Calu3 (cell line): ENCODE results near the gene GRIA3. TPM values are rescaled to one million over a fixed set of nuclear protein-coding genes. Genes with fewer than 3 reads are reported as not detected.

Source experiments
- BruUV-seq: library from RNA; stranded (reverse); fragments of 400-500 nt; replicated peaks from 2 replicates; lab custom pipeline; 2021; lab: Mats Ljungman, UMichigan
- CTCF ChIA-PET: fragments of 300-600 bp; sonication (Branson Sonifier 250); formaldehyde crosslinking; loops from one replicate; lab custom pipeline; 2022; ENCODE audit warnings: antibody characterized with exemption; lab: Charles Lee
- DNase-seq: peaks from one replicate; pipeline ENCODE4 v3.0.0; 2022
- H3K27ac Mint-ChIP-seq: one replicate; pipeline ENCODE4 v1.8.0; 2022; ENCODE audit warnings: mixed read lengths; ENCODE audit not compliant: unreplicated experiment
- H3K27me3 Mint-ChIP-seq: one replicate; pipeline ENCODE4 v1.8.0; 2022; ENCODE audit warnings: mixed read lengths; ENCODE audit not compliant: unreplicated experiment
- H3K36me3 Mint-ChIP-seq: one replicate; pipeline ENCODE4 v1.8.0; 2022; ENCODE audit warnings: mild to moderate bottlenecking, moderate library complexity, mixed read lengths; ENCODE audit not compliant: insufficient read depth, unreplicated experiment
- H3K4me1 Mint-ChIP-seq: one replicate; pipeline ENCODE4 v1.8.0; 2022; ENCODE audit warnings: mild to moderate bottlenecking, low read depth, mixed read lengths; ENCODE audit not compliant: unreplicated experiment
- H3K4me3 Mint-ChIP-seq: one replicate; pipeline ENCODE4 v1.8.0; 2022; ENCODE audit warnings: mild to moderate bottlenecking, low read depth, moderate library complexity, mixed read lengths; ENCODE audit not compliant: unreplicated experiment
- H3K9me3 Mint-ChIP-seq: one replicate; pipeline ENCODE4 v1.8.0; 2022; ENCODE audit warnings: low read depth, mixed read lengths; ENCODE audit not compliant: unreplicated experiment
- intact Hi-C: fragments of 100-400 bp; cut with micrococcal nuclease; formaldehyde crosslinking; loops from one replicate; pipeline ENCODE4 v1.10.0; 2022; ENCODE audit not compliant: unreplicated experiment
- total RNA-seq: library from RNA; stranded (reverse); gene quantifications from 2 replicates; pipeline ENCODE4 v1.2.3, GENCODE V29; 2022
- TF ChIP-seq, protein P1 (sequence below): fragments of 200-600 bp; IDR thresholded peaks from one replicate; pipeline ENCODE4 v1.8.0; 2022; ENCODE audit warnings: antibody characterized with exemption; ENCODE audit not compliant: unreplicated experiment

GRIA3 gene
- total RNA-seq, 1 experiment from 2014 or later: not detected

DNA sequence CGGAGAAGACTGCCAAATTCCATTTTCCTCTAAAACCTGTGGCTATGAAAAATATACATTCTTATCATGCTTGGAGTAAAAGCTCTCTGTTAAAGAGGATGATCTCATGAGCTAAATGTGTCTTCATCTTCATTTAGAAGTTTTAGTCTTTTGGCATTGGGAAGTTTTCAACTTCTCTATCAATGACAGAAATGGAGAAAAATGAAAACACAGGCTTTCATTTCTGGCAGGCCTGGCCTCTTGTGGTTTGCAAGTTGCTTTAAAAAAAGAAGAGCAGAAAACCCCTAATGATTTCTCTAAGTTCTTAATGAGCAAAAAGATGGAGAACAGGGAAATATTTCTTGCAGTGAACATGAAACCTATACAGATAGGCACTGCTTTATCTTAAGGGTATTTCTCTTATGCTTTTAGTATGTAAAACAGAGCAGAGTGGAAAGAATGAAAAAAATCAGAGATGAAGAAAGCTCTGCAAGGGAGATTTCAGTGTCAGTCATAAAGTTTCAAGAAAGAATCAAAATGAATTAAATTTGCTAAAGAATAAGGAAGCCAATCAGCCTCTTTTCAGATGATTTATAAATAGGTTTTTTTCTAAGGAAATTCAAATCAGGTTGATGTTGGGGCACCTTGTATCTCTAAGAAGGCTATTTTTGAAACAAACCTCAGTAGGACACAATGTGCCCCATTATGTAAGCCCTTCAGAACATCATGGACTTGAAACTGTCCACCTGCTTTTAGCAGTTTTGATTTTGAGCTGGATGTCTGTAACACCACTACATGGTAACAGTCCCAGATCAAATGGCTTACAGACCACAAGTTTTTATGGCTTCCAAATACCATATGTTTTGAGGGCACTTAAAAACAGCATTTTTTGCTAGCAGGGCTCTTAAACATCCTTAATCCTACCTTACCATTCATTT, 225.0 kb downstream of the GRIA3 start:
- Mint-ChIP-seq H3K36me3 (no peaks in the 10 kb centered on the region), H3K9me3 (peaks cover 3% of the 10 kb centered on the region), H3K4me1 (no peaks in the 10 kb centered on the region), H3K27me3 (peaks cover 67% of the 10 kb centered on the region), H3K4me3 (no peak overlapping the region), H3K27ac (no peak overlapping the region)
- no TSS peak for BruUV-seq
- DNase-seq: no peak
- intact Hi-C loops: no loop called here
- CTCF ChIA-PET: no interaction called here
- TF ChIP-seq, protein P1, sequence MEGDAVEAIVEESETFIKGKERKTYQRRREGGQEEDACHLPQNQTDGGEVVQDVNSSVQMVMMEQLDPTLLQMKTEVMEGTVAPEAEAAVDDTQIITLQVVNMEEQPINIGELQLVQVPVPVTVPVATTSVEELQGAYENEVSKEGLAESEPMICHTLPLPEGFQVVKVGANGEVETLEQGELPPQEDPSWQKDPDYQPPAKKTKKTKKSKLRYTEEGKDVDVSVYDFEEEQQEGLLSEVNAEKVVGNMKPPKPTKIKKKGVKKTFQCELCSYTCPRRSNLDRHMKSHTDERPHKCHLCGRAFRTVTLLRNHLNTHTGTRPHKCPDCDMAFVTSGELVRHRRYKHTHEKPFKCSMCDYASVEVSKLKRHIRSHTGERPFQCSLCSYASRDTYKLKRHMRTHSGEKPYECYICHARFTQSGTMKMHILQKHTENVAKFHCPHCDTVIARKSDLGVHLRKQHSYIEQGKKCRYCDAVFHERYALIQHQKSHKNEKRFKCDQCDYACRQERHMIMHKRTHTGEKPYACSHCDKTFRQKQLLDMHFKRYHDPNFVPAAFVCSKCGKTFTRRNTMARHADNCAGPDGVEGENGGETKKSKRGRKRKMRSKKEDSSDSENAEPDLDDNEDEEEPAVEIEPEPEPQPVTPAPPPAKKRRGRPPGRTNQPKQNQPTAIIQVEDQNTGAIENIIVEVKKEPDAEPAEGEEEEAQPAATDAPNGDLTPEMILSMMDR: no peak

DNA sequence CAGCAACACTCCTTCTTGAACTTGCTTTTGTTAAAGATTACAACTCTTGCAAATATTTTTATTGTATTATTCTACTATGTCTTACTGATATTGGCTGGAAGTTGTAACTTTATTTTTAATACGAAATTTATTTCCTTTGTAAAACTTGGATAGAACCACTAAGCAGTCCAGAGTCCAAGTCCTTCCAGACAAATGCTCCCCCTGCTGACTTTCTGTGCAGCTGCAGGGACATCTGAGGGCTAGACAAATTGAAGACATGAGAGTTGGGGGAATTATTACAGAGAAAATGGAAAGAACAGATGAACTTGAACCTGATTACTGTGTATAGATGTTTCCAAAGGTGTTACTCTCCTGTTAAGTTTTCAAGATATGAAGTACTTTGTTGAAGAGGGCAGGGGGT, 238.8 kb downstream of the GRIA3 start:
- H3K4me1 Mint-ChIP-seq: no peaks in the 10 kb centered on the region
- no peak overlapping the region for H3K27ac Mint-ChIP-seq
- peaks cover 14% of the 10 kb centered on the region for H3K27me3 Mint-ChIP-seq
- no TSS peak for BruUV-seq
- H3K36me3 Mint-ChIP-seq: no peaks in the 10 kb centered on the region
- DNase-seq: peak; percentile 12
- TF ChIP-seq, protein P1: peak; percentile 31
- H3K4me3 Mint-ChIP-seq: no peak overlapping the region
- intact Hi-C loops: loop anchor here (10.0 kb wide), 2 partner anchors 248 to 428 kb away; no protein-coding TSS in a partner anchor
- H3K9me3 Mint-ChIP-seq: no peaks in the 10 kb centered on the region
- CTCF ChIA-PET: interaction anchor here (0.8 kb wide), 1 partner anchor 1387 kb away, joined by 3 read pairs; no protein-coding TSS in a partner anchor

DNA sequence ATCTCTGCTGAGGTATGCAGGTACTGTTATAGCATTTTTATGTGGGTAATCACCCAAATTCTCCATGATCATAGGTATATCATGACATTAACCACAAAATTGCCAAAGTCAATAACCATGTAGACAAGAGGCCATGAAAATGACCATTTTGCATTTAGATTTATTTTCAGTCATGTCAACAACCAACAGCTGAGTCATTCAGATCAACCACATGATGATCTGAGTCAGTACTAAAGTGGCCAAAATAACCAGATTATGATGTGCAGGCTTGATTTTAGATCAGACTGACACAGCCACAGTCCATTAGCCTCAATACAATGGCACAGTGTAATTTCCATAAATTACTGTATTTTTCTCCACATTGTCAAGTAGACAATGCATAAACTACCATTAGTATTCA, 240.5 kb downstream of the GRIA3 start:
- Mint-ChIP-seq H3K4me1 (no peaks in the 10 kb centered on the region), H3K27me3 (peaks cover 14% of the 10 kb centered on the region), H3K9me3 (no peaks in the 10 kb centered on the region), H3K27ac (no peak overlapping the region), H3K36me3 (no peaks in the 10 kb centered on the region), H3K4me3 (no peak overlapping the region)
- CTCF ChIA-PET: no interaction called here
- DNase-seq: no peak
- TF ChIP-seq, protein P1: no peak
- no TSS peak for BruUV-seq
- intact Hi-C loops: loop anchor here (10.0 kb wide), 2 partner anchors 250 to 430 kb away; no protein-coding TSS in a partner anchor

DNA sequence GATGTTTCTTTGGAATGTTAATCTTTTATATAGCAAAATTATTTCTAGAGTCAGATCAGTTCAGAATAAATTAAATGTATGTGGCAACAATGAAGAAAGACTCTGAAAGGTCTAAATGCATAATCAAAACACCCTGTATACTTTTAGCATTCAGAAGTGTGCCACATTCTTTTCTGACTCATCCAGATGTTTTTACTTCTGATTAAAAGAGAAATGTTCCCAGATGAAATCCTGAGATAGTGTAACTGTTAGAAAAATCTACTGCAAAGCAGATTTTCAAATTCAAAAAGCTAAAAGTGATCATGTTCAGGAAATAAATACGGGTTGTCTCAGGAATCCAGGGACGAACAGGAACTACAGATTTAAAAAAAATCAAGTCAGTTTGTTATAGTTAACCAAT, 241.4 kb downstream of the GRIA3 start:
- CTCF ChIA-PET: no interaction called here
- TF ChIP-seq, protein P1: no peak
- no peak overlapping the region for H3K27ac Mint-ChIP-seq
- no peak overlapping the region for H3K4me3 Mint-ChIP-seq
- H3K9me3 Mint-ChIP-seq: no peaks in the 10 kb centered on the region
- intact Hi-C loops: loop anchor here (10.0 kb wide), 2 partner anchors 251 to 431 kb away; no protein-coding TSS in a partner anchor
- H3K36me3 Mint-ChIP-seq: no peaks in the 10 kb centered on the region
- no TSS peak for BruUV-seq
- H3K4me1 Mint-ChIP-seq: no peaks in the 10 kb centered on the region
- peaks cover 14% of the 10 kb centered on the region for H3K27me3 Mint-ChIP-seq
- no peak for DNase-seq
